Kidney (tissue), 14 donors: ENCODE results near the gene SPTBN5. TPM values are rescaled to one million over a fixed set of nuclear protein-coding genes. Genes with fewer than 3 reads are reported as not detected.

Source experiments
- DNase-seq, 5 donors: peaks; one replicate each; pipeline ENCODE4 v3.0.0-alpha.2; 2013 to 2020
- FAIRE-seq: peaks from 2 replicates; lab custom pipeline; 2012; peaks lifted over from hg19 to GRCh38; lab: Jason Lieb, UNC
- H3K27ac ChIP-seq, 2 donors: one replicate each; pipeline ENCODE4 v1.7.0; 2013; ENCODE audit warnings: low read depth in 2 of 2, low read length in 2 of 2, inconsistent platforms in 1 of 2
- H3K27me3 ChIP-seq: one replicate; pipeline ENCODE4 v1.7.1; 2013; ENCODE audit warnings: low read length, inconsistent platforms; ENCODE audit not compliant: control insufficient read depth, insufficient read depth
- H3K36me3 ChIP-seq, 3 donors: one replicate each; pipeline versions ENCODE4 v1.7.0 to v1.7.1; 2013; ENCODE audit warnings: low read length in 3 of 3, control low read depth in 1 of 3, inconsistent platforms in 1 of 3; ENCODE audit not compliant: insufficient read depth in 3 of 3, control insufficient read depth in 2 of 3
- H3K4me1 ChIP-seq, 3 donors: one replicate each; pipeline versions ENCODE4 v1.7.0 to v1.7.1; 2013; ENCODE audit warnings: low read length in 3 of 3, inconsistent platforms in 1 of 3, low read depth in 1 of 3; ENCODE audit not compliant: control insufficient read depth in 2 of 3, insufficient read depth in 2 of 3
- H3K4me3 ChIP-seq, 3 donors: one replicate each; pipeline versions ENCODE4 v1.7.0 to v1.8.1; 2013; ENCODE audit warnings: low read length in 3 of 3, control low read depth in 1 of 3, inconsistent platforms in 1 of 3
- H3K9ac ChIP-seq, 3 donors: one replicate each; pipeline versions ENCODE4 v1.7.0 to v1.7.1; 2013; ENCODE audit warnings: low read length in 3 of 3, control low read depth in 1 of 3, inconsistent platforms in 1 of 3
- H3K9me3 ChIP-seq, 3 donors: one replicate each; pipeline versions ENCODE4 v1.7.0 to v1.7.1; 2013; ENCODE audit warnings: low read length in 3 of 3, control low read depth in 1 of 3, inconsistent platforms in 1 of 3; ENCODE audit not compliant: control insufficient read depth in 2 of 3, insufficient read depth in 1 of 3
- CTCF ChIP-seq: IDR thresholded peaks from 3 replicates; pipeline ENCODE4 v1.5.1; 2012; ENCODE audit warnings: mild to moderate bottlenecking, moderate library complexity, borderline replicate concordance; ENCODE audit not compliant: insufficient read depth; ENCODE audit errors: extremely low read depth
- intact Hi-C: fragments of 100-400 bp; cut with DNase I; formaldehyde crosslinking; loops from one replicate; pipeline ENCODE4 v1.11.1; 2022
- microRNA-seq: library from miRNA; unstranded; fragments of <30 nt; microRNA quantifications from one replicate; pipeline ENCODE4 v1.2.0, GENCODE V29; 2020
- polyA plus RNA-seq: library from polyadenylated mRNA; stranded (reverse); fragments of 350-450 nt; fragmentation: Illumina TruSeq; extraction: RNeasy Lipid Tissue Mini Kit (QIAGEN cat#74804); gene quantifications from one replicate; pipeline ENCODE4 v1.2.3, GENCODE V29; 2014; ENCODE audit warnings: low read depth, low replicate concordance; ENCODE audit not compliant: insufficient read depth
- total RNA-seq: library from RNA; stranded (reverse); fragmentation: NEBNext Ultra II Directional; extraction: Animal tissue kit (Norgen Biotek cat#: 25700); gene quantifications from one replicate; pipeline ENCODE4 v1.2.1, GENCODE V29; 2021
- donor health status: control.
- donor health status: control.
- donor health status: control.
- donor health status: control.
- donor health status: control.
- donor health status: DM: yes; HTN: yes; CAD: no.
- donor health status: Normal renal cell carcinoma (clear cell type).

The SPTBN5 gene
- total and polyA plus RNA-seq, 2 donors from 2014 or later, result 1.2 to 2.6 TPM

GRCh38 chr15:41798607-41799487 lies 95.0 kb downstream of the SPTBN5 start:
- H3K9ac ChIP-seq, result no peak overlapping the region
- no peaks in the 10 kb centered on the region for H3K9me3 ChIP-seq
- no peak for TF ChIP-seq CTCF
- intact Hi-C loops, result no loop called here
- no peak overlapping the region for H3K4me3 ChIP-seq
- DNase-seq (no peak), FAIRE-seq (no peak)
- H3K27ac ChIP-seq, result no peak overlapping the region
- H3K4me1 ChIP-seq, result peaks cover 0 to 23% (median 17%) of the 10 kb centered on the region in 3 donors
- peaks cover 0 to 5% (median 3%) of the 10 kb centered on the region in 3 donors for H3K36me3 ChIP-seq
- no peaks in the 10 kb centered on the region for H3K27me3 ChIP-seq

Small RNA genes lying within 50 kb of the gene (microRNA-seq; reads per million reads assigned to microRNA genes)
- gene MIR4310, result not detected

Other genes with a start within 250 kb of the SPTBN5 start
- 40.1 TPM for gene MGA, start 233.6 kb downstream of the SPTBN5 start, total RNA-seq
- gene MGA, start 233.6 kb downstream of the SPTBN5 start, polyA plus RNA-seq, result 1.9 TPM
- gene MAPKBP1, start 119.6 kb downstream of the SPTBN5 start, total RNA-seq, result 28.6 TPM
- gene MAPKBP1, start 119.6 kb downstream of the SPTBN5 start, polyA plus RNA-seq, result 3.7 TPM
- gene JMJD7, start 66.0 kb downstream of the SPTBN5 start, total RNA-seq, result 16.2 TPM
- gene JMJD7, start 66.0 kb downstream of the SPTBN5 start, polyA plus RNA-seq, result 17.6 TPM
- 8.3 TPM for gene PLA2G4B, start 55.2 kb downstream of the SPTBN5 start, total RNA-seq
- 4.8 TPM for gene PLA2G4B, start 55.2 kb downstream of the SPTBN5 start, polyA plus RNA-seq
- 38.5 TPM for gene EHD4, start 78.5 kb upstream of the SPTBN5 start, total RNA-seq
- 15.7 TPM for gene EHD4, start 78.5 kb upstream of the SPTBN5 start, polyA plus RNA-seq
- gene PLA2G4E, start 127.0 kb upstream of the SPTBN5 start, total RNA-seq, result not detected
- not detected for gene PLA2G4E, start 127.0 kb upstream of the SPTBN5 start, polyA plus RNA-seq
- gene PLA2G4D, start 200.5 kb upstream of the SPTBN5 start, total RNA-seq, result not detected
- not detected for gene PLA2G4D, start 200.5 kb upstream of the SPTBN5 start, polyA plus RNA-seq